B cell (primary cell): ENCODE results near the gene CCDC178.

ENCODE experiments used
- CTCF ChIP-seq: fragments of 200-600 bp; IDR thresholded peaks from one replicate; pipeline ENCODE4 v1.8.0; 2022; ENCODE audit warnings: antibody characterized with exemption, mild to moderate bottlenecking
- EZH2 ChIP-seq: IDR thresholded peaks from 2 replicates; pipeline ENCODE4 v1.6.1; 2012; ENCODE audit warnings: borderline replicate concordance, low read depth, mild to moderate bottlenecking, moderate library complexity, low read length; ENCODE audit not compliant: insufficient read depth, poor library complexity, severe bottlenecking

- no peak for TF ChIP-seq CTCF
- TF ChIP-seq EZH2: no peak
These were observed 532.1 kb downstream of the CCDC178 start for GRCh38 chr18:32908424-32908805.
